NCI-H1092 (cell line): ENCODE results near the gene ASMT.
"Not testable (repeated sequence)": the region's sequence is repeated elsewhere in the genome, so short reads cannot be mapped to it uniquely, and the experiment has no call there.

Experiments used
- DNase-seq: peaks from one replicate; lab custom pipeline; 2025; lab: John Stamatoyannopoulos, UW

ASMT gene

DNA sequence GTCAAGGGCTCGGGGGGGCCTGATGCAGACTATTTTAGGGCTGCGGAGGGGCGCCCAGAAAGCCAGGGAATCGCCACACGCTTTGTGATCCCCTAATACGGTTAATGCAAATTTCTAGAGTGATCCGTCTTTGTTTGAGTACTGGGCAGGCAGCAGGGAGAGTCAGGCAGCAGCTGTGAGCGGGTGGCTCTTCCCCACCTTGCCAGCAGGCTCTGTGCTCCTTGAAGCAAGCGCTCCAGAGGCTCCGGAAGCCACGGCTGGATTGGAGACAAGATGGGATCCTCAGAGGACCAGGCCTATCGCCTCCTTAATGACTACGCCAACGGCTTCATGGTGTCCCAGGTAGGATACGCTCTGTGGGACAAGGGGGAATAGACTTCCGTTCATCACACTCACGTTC, at the start of gene ASMT:
Gene ASMT, plus strand, starts transcription at position 133 of the 400 bp plus-strand sequence. Its CDS starts 141 bp downstream, at position 274.
- DNase-seq, result no peak

DNA sequence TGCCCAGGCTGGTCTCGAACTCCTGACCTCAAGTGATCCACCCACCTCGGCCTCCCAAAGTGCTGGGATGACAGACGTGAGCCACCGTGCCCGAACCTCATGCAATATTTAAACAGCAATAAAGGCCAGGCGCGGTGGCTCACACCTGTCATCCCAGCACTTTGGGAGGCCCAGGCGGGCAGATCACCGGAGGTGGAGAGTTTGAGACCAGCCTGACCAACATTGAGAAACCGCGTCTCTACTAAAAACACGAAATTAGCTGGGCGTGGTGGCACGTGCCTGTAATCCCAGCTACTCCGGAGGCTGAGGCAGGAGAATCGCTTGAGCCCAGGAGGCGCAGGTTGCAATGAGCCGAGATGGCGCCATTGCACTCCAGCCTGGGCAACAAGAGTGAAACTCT, 40.7 kb upstream of the ASMT start:
- not testable (repeated sequence) for DNase-seq

DNA sequence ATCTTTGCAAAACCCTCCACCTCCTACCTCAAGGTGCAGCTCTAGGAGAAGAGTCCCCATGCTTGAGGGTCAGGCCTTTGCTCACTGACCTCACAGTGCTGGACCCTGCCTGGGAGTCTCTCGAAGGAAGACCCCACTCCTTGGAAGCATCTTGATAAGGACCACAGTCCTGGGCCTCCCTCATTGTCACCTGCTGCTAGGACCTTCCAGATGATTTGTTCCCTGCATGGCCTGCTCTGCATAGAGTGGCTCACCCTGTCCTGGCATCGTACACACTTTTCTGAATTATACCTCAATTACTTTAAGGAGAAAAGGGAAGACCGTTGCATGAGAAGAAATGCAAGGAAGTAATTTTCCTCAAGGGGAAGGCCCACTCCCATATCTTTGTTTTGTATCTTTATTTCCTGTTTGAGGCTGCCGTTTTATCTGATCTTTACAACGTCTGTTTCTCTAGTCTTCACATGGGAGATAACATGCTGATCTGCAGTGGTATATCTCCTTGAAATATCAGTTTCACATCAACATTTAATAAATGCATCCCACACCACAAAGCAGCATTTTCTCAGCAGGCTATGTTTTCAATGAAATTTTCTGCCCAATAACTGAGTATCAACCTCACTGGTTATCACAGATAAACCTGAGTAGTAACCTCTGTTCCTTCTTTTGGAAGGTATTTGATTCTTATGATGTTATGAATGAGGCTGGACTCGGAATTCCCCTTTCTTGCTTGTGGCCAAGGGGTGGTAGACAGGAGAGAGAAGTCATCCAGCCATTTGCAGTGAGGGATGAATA, 38.5 kb upstream of the ASMT start:
- no peak for DNase-seq

- DNase-seq, result no peak
These were observed 37.0 kb upstream of the ASMT start for GRCh38 chrX:1577845-1578244.

GRCh38 chrX:1578511-1579173, 36.2 kb upstream of the ASMT start:
- no peak for DNase-seq

GRCh38 chrX:1581132-1581531, 33.7 kb upstream of the ASMT start:
- peak; percentile 48 for DNase-seq

DNA sequence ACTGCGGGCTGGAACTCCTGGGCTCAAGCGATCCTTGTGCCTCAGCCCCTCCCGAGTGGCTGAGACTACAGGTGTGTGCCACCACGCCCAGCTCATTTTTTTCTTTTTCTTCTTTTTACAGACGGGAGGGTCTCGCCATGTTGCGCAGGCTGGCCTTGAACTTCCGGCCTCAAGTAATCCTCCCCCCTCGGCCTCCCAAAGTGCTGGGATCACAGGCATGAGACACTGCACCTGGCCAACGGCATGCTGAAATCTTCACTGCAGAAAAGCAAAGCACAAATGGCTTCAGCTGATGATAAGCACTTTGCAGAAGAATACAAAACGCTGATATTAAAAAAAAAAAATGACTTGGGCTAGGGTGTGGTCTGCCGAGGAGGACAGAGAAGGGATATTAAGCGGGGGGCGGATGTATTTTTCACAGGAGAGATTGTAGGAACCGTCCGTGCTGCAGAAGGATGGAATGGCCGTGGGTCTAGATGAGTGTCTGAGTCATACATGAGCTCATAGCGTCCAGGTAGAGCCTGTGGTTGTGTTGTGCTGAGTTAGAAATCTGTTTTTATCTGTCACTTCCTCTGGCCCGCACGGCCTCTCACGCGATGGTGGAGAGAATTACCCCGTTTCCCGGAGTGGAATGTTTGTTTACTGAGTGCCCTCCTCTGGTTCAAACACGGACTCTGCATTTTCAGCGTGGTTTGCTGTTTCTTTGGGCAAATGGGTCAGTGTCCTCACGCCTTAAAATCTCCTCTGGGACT, 32.0 kb upstream of the ASMT start:
- no peak for DNase-seq

DNA sequence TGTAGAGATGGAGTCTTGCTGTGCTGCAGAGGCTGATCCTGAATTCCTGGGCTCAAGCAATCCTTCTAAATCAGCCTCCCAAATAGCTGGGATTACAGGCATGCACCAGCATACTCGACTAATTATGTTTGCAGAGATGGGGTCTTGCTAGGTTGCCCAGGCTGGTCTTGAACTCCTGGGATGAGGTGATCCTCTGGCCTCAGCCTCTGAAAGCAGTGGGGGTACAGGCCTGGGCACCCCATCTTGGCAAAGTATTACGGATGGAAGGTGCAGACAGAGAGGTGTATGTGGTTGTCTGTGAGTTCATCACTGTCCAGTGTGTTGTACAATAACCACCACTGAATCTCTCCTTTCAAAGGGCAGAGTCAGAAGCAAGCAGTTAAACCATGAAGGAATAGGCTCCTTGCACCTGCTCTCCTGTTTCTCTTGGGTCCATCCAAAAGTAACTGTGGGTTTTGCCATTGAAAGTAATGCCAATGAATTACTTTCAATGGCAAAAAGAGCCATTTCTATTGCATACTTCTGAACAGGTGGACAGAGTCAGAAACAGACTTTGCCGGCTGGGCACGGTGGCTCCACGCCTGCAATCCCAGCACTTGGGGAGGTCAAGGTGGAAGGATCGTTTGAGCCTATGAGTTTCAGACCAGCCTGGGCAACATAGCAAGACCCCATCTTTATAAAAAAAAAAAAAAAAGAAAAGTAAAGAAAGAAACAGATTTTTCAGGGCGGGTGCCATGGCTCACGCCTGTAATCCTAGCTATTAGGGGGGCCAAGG, 30.4 kb upstream of the ASMT start:
- no peak for DNase-seq

GRCh38 chrX:1587161-1587560, 27.7 kb upstream of the ASMT start:
- DNase-seq, result no peak

- no peak for DNase-seq
These were observed 25.3 kb upstream of the ASMT start for GRCh38 chrX:1589356-1590130.

GRCh38 chrX:1591102-1591862, 23.6 kb upstream of the ASMT start, which contains the start of gene AKAP17A:
TSS of gene AKAP17A (plus strand) at chrX:1591604. CDS start at chrX:1593463, 1,859 bp downstream.
- DNase-seq, result peak; percentile 93

DNA sequence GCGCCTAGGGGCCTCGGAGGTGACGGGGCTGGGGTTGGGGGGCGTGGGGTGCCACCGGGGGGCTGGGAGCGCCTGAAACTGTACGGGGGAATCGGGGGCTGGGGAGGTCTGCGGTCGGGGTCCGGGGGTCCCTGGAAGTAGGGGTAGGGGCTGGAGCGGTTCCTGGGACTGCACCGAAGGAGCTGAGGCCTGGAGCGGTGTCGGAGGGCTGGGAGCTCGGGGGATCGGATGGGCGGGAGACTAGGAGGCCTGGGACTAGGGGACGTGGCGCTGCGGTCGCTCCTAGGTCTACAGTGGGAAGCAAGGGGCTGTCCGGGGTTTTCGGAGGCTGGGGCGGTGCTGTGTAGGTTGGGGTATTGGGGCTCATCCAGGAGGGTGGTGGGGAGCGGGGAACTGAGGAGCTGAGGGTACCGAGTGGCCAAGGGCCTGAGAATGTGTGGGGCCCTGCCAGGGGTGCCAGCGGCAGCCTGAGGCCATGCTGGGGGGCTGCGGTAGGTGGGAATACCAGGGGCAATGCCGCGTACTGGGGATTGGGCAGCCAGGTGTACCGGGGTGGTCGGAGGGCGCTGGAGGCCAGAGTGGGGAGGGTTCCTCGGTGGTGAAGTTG, 22.9 kb upstream of the ASMT start:
- no peak for DNase-seq

DNA sequence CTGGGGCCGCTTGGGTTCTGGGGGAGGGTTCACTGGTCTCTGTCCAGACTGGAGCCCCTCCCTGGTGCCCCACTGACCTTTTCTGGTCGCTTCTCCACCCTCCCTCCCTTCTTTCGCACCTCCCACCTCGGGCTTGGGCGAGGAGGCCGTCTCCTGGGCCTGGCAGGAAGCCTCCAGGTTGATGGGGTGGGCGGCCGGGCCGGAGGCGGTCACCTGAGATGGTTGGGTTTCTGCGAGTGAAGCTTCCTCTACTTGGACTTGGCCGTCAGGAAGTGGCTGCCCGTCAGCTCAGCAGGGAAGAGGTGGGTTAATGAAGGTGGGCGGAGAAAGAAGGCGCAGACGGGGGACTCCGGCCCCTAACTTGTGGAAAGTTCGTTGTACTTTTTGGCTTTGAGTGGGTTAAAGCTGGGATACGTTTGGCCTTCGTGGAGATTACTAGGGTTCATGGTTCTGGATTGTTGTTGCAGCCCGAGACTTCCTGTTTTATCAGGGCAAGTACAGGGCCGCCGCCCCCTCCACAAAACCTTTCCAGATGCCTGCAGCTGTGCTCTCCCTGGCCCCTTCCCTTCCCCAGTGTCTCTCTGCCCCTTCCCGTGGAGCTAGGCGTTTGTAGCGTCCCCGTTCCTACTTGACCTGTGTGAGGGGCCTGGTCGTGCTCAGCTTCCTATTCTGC, 22.3 kb upstream of the ASMT start:
- no peak for DNase-seq

GRCh38 chrX:1593286-1594271, 21.3 kb upstream of the ASMT start:
- no peak for DNase-seq

DNA sequence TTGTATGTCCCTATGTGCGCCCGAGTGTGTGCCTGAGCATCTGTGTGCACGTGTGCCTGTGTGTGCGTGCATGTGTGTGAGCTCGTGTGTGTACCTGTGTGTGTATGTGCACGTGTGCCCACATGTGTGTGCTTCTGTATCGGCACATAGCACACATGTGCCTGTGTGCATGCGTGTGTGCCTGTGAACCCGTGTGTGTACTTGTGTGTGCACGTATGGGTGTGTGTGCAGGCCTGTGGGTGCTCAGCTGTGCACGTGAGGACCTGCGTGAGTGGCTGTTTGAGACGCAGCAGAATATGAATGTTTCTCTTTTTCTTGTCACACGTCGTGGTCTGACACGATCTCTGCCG, 19.2 kb upstream of the ASMT start:
- no peak for DNase-seq

DNA sequence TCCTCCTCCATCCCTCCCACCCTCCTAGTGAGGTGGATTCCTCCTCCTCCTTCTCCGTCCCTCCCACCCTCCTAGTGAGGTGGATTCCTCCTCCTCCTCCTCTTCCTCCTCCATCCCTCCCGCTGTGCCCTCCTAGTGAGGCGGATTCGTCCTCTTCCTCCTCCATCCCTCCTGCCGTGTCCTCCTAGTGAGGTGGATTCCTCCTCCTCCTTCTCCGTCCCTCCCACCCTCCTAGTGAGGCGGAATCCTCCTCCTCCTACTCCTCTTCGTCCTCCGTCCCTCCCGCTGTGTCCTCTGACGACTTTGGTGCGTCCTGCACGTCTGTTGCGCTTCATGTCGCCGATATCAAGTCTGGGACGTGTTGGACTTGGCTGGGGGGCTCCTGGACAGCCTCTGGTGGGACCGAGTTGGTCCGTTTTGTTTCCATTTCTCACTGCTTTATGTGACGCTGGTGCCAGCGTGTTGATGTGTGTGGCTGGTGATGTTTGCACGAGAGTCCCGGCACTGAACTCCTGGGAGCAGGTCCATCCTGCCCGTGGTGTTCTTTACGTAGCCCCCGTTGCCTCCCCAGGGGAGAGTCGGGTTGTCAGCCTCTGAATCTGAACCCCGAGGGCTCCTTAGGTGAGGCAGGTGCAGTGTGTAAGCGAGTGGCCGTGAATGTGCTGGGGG, 18.0 kb upstream of the ASMT start:
- no peak for DNase-seq

GRCh38 chrX:1597345-1598020, 17.4 kb upstream of the ASMT start:
- DNase-seq, result no peak
